Astrocyte (in vitro differentiated cells and primary cell): ENCODE measurements around the gene NPW.

Source experiments
- EZH2 ChIP-seq: IDR thresholded peaks from 2 replicates; pipeline ENCODE4 v1.6.1; 2012; ENCODE audit warnings: mild to moderate bottlenecking, low read length, inconsistent platforms; ENCODE audit not compliant: insufficient read depth
- TF ChIP-seq, protein P1 (sequence below): IDR thresholded peaks from 2 replicates; pipeline ENCODE4 v1.5.1; 2011; ENCODE audit warnings: low read depth, mild to moderate bottlenecking, inconsistent platforms, low read length, moderate library complexity; ENCODE audit not compliant: insufficient read depth

DNA sequence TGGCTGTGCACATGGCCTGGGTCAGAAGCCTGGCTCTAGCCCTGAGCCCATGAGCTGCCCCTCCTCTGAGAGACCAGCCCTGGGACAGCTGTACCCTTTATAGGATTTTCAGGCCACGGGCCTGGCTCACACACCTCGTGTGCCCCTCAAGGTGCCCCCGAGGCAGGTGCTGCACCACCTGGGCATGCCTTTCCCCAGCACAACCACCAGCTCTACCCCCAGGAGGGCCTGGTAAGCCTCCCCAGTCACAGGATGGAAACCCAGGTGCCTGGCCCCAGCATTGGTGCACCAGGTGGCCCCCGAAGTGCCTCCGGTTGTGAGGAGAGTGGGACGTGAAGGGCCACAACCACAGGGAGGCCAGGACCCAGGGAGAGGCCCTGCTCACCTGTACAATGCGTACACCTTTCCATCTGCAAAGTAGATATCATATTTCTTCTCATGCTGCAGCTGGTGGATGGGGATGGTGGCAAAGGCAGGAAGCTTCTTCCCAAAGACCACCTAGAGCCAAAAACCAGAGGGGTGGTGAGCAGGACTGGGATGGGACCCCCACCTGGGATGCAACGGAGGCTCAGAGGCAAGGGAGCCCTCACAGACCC, 16.3 kb upstream of the NPW start:
- TF ChIP-seq, protein P1, sequence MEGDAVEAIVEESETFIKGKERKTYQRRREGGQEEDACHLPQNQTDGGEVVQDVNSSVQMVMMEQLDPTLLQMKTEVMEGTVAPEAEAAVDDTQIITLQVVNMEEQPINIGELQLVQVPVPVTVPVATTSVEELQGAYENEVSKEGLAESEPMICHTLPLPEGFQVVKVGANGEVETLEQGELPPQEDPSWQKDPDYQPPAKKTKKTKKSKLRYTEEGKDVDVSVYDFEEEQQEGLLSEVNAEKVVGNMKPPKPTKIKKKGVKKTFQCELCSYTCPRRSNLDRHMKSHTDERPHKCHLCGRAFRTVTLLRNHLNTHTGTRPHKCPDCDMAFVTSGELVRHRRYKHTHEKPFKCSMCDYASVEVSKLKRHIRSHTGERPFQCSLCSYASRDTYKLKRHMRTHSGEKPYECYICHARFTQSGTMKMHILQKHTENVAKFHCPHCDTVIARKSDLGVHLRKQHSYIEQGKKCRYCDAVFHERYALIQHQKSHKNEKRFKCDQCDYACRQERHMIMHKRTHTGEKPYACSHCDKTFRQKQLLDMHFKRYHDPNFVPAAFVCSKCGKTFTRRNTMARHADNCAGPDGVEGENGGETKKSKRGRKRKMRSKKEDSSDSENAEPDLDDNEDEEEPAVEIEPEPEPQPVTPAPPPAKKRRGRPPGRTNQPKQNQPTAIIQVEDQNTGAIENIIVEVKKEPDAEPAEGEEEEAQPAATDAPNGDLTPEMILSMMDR, result no peak
- no peak for TF ChIP-seq EZH2
